Measurements from ENCODE around the gene HOXD10. TPM values are rescaled to one million over a fixed set of nuclear protein-coding genes. Genes with fewer than 3 reads are reported as not detected.

Gene HOXD10
- total and polyA plus RNA-seq, 2 experiments from 2014 or later: not detected

DNA sequence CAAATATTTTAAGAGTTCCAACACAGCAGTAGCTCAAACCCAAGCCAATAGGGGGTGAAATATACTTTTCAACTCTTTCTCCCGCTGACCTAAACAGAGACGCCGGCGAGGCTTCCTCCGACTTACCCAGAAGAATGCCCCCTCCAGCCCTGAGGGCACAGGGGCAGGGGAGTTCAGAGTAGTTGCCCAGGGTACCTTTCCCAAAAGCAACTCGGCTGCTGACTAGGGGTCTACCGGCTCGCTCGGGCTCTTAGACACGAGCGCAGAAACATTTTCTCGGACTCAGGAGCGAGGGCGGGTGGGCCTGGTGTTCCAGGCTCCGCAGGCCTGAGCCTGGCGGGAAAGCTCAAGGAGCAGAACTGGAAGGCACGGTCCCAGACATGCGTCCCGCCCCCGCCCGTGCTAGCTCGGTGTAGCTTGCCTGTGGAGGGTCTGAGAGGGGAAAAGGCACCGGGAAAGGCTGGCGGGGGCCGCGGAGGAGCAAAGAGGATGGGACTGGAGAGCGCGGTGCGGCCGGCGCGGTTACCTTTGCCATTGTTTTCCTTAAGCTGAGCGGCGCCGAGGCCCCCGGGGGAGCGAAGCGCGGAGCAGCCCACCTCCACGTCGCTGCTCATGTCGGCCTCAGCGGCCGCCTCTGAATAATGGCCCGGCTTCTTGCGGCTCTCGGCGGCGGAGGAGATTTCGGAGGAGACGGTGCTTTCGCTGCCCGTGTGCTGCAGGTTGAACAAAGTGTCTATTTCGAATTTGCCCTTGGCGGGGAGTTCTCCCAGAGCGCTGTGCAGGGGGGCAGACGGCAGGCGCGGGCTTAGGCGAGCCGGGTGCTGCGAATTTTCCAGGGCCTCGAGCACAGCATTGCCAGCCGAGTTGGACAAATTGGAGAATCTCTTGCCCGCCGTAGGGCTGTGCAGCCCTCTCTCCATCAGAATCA lies 33.5 kb upstream of the HOXD10 start:
- peaks cover 42% of the 10 kb centered on the region for H4K20me1 ChIP-seq (replicated peaks; ENCODE audit: insufficient read depth)

More for the DNA sequence above, 33.5 kb upstream of the HOXD10 start:
- no peaks in the 10 kb centered on the region for H3K9me2 ChIP-seq (ENCODE audit: insufficient read depth)
- Mint-ChIP-seq H3K36me3 (ENCODE audit: low read depth) (peaks cover 4% of the 10 kb centered on the region; the same call in 1 of the 3 replicates), H3K4me3 (peak overlapping the region; percentile 59), H3K9me3 (peaks cover 11% of the 10 kb centered on the region; the same call in 2 of the 3 replicates), H3K4me1 (peaks cover 47% of the 10 kb centered on the region), H3K27ac (no peak overlapping the region), H3K27me3 (ENCODE audit: insufficient read depth, low read depth, poor library complexity) (peaks cover 97% of the 10 kb centered on the region)
- TF ChIP-seq, protein P1, sequence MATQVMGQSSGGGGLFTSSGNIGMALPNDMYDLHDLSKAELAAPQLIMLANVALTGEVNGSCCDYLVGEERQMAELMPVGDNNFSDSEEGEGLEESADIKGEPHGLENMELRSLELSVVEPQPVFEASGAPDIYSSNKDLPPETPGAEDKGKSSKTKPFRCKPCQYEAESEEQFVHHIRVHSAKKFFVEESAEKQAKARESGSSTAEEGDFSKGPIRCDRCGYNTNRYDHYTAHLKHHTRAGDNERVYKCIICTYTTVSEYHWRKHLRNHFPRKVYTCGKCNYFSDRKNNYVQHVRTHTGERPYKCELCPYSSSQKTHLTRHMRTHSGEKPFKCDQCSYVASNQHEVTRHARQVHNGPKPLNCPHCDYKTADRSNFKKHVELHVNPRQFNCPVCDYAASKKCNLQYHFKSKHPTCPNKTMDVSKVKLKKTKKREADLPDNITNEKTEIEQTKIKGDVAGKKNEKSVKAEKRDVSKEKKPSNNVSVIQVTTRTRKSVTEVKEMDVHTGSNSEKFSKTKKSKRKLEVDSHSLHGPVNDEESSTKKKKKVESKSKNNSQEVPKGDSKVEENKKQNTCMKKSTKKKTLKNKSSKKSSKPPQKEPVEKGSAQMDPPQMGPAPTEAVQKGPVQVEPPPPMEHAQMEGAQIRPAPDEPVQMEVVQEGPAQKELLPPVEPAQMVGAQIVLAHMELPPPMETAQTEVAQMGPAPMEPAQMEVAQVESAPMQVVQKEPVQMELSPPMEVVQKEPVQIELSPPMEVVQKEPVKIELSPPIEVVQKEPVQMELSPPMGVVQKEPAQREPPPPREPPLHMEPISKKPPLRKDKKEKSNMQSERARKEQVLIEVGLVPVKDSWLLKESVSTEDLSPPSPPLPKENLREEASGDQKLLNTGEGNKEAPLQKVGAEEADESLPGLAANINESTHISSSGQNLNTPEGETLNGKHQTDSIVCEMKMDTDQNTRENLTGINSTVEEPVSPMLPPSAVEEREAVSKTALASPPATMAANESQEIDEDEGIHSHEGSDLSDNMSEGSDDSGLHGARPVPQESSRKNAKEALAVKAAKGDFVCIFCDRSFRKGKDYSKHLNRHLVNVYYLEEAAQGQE (IDR thresholded peaks at IDR 0.05; ENCODE audit: unreplicated experiment): no peak
- TF ChIP-seq STAT1 (IDR thresholded peaks at IDR 0.05; ENCODE audit: unreplicated experiment) (no peak), EZH2 (IDR thresholded peaks at IDR 0.05; ENCODE audit: low read depth, unreplicated experiment) (peak; percentile 91), EZH2phosphoT487 (IDR thresholded peaks at IDR 0.05; ENCODE audit: unreplicated experiment) (peak; percentile 94), ZNF114 (CRISPR knock-in tag; IDR thresholded peaks at IDR 0.05) (no peak), CTCF (conservative IDR thresholded peaks at IDR 0.05; ENCODE audit: low read depth in 2 of 2) (no peak)
- no peaks in the 10 kb centered on the region for H3K36me3 ChIP-seq (ENCODE audit: insufficient read depth)
- peak overlapping the region; percentile 60 for H3K4me2 ChIP-seq
- no peaks in the 10 kb centered on the region for H3K79me2 ChIP-seq (replicated peaks; ENCODE audit: insufficient read depth)
- peaks cover 36% of the 10 kb centered on the region for H3F3A ChIP-seq (replicated peaks; ENCODE audit: low read depth)
- peaks cover 57% of the 10 kb centered on the region for H3K4me1 ChIP-seq (ENCODE audit: insufficient read depth)
- ATAC-seq (peak; percentile 20), DNase-seq (ENCODE audit: low spot score) (peak; percentile 69)
- H3K27me3 ChIP-seq (ENCODE audit: insufficient read depth): peaks cover 98% of the 10 kb centered on the region
- peak overlapping the region; percentile 41; the same call in 1 of the 2 replicates for H3K4me3 ChIP-seq
- H2AFZ ChIP-seq: peak overlapping the region; percentile 14; the same call in 1 of the 2 replicates
- H3K27ac ChIP-seq (ENCODE audit: low read depth): no peak overlapping the region

Measured in GM23338 (cell line).